Measurements from ENCODE around the gene BAIAP2L1.

BAIAP2L1 gene

DNA sequence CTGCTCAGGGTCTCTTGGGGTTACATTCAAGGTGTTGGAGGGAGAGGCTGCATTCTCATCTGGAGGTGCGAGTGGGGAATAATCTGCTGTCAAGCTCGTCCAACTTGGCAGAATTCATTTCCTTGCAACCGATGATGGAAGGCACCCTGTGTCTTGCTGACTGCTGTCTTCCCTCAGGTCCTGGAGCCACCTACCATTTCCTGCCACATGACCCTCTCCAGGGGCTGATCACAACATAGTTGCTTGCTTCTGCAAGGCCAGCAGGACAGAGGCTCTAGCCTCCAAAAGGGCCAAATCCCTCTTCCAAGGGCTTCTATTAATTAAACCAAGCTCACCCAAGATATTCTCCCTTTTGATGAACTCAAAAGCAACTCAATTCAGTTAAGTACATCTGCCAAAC is 133.6 kb downstream of the BAIAP2L1 start:
- no peak for DNase-seq (ENCODE audit: low spot score)

DNA sequence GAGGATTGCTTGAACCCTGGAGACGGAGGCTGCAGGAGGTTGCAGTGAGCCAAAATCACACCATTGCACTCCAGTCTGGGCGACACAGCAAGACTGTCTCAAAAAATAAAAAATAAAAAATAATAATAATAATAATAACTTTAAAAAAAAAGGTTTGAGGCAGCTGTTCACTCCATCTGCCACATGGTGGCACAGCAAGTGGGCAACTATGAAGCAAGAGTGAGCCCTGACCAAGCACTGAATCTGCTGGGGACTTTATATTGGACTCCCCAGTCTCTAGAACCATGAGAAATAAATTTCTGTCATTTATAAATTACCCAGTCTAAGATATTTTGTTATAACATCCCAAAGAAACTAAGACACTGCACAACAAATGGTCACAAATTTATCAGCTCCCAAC is 134.1 kb downstream of the BAIAP2L1 start:
- no peak for DNase-seq (ENCODE audit: low spot score)

DNA sequence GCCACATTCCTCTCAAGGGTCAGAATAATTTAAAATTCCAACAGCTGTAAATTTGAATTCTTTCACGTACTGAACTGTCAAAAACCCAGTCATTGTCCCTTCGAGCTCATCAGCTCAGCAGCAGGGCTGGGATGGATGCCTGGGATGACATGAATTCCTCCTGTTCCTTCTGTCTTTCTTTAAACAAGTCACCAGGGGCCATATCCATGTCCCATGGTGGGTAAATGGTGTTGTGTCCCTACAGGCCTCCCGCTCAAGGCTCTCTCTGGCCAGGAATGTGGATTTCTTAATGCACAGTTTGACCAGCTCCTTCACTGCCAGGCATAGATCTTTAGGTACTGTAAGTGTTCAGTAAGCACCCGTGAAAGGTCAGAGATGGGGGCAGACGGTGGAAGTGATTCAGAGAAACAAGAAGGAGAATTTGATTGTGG is 135.0 kb downstream of the BAIAP2L1 start:
- DNase-seq (ENCODE audit: low spot score) = no peak

DNA sequence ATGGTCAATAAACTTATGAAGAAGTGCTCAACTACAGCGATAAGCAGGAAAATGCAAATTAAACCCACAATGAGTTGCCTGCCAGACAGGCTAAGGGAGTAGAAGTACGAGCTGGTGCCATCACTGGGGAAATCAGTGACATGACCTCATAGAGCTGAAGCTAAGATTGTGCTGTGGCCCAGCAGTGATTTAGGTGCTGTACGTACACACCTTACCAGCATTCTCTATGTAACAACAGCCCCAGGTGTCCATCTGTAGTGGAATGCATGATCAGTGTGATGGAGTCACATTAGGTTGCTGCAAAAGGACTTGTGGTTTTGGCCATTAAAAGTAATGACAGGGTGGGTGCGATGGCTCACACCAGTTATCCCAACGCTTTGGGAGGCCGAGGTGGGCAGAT is 143.2 kb downstream of the BAIAP2L1 start:
- no peak for DNase-seq (ENCODE audit: low spot score)

DNA sequence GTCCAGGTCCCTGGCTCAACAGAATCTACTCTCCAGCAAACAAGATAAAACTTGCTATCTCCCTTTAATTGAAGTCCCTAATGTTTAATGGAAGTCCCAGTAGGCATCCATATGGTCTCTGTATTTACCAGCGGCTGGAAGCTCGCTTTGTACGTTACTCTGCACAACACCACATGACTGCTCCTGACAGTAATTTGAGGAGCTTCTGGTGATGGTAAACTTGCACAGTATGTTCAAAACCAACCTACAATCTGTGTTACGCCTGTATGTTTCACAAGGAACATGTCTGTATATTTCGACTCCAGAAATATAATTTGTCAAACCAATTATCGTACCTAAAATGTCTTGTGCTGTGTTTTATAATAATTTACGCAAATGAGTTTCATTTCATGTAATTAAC is 144.5 kb downstream of the BAIAP2L1 start:
- DNase-seq (ENCODE audit: low spot score) = no peak

DNA sequence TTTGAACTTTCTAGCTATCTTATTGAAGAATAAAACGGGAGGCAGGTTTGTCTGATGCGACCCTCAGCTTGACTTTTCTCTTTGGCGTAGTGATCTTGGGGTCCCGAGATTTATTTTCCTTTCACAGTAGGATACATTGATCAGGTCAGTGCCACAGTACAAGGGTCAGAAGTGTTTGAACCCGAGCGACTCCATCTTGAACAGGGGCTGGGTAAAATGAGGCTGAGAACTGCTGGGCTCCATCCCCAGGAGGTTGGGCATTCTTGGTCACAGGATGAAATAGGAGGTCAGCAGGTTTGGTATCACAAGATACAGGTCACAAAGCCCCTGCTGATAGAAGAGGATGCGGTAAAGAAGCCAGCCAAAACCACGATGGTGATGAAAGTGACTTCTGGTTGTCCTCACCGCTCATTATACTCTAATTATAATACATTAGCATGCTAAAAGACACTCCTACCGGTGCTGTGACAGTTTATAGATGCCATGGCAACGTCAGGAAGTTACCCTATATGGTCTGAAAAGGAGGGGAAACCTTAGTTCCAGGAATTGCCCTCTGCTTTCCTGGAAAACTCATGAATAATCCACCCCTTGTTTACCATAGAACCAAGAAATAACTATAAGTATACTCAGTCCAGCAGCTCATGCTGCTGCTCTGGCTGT is 145.8 kb downstream of the BAIAP2L1 start:
- DNase-seq (ENCODE audit: low spot score) = peak; percentile 59

DNA sequence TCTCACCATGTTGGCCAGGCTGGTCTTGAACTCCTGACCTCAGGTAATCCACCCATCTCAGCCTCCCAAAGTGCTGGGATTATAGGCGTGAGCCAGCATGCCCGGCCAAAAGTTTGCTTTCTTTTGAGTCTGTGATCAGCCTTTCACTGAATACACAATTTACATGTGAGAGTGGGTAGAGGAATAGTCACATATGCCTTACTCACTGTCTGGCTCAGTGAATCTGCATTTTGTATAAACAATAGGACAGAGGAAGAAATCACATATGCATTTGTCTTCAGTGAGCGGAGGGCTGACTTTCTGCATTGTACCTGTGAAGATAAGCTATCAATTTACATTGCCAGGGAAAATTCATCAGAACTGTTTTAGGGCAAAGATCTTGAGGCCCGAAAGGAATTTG is 146.4 kb downstream of the BAIAP2L1 start:
- DNase-seq (ENCODE audit: low spot score) = no peak

DNA sequence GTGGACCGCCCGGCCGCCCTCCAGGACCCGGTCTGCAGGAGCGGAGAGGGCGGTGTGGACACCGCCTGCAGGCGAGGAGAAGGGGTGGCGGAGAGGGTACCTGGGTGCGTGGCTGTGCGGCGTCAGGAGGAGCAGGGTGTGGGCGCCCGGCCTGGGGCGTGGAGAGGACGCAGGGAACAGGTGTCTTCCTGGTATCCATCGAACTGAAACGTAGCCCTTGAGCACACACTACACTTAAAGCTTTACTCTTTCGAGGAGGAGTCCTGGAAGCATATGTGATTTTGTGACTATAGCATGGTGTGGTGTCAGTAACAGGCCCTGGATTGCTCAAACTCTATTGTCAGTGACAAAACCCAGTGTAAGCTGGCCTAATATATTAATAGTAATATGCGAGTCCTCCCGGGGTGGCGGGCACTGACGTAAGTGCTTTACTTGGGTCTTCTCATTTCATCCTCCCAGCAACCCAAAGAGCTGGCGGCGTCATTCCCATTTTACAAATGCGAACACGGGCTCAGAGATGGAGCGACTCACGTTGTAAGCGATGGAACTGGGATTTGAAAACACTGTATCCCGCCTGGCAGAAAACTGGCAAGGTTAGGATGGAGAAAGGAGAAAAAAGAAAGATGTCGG is 148.3 kb downstream of the BAIAP2L1 start:
- DNase-seq (ENCODE audit: low spot score) = no peak

DNA sequence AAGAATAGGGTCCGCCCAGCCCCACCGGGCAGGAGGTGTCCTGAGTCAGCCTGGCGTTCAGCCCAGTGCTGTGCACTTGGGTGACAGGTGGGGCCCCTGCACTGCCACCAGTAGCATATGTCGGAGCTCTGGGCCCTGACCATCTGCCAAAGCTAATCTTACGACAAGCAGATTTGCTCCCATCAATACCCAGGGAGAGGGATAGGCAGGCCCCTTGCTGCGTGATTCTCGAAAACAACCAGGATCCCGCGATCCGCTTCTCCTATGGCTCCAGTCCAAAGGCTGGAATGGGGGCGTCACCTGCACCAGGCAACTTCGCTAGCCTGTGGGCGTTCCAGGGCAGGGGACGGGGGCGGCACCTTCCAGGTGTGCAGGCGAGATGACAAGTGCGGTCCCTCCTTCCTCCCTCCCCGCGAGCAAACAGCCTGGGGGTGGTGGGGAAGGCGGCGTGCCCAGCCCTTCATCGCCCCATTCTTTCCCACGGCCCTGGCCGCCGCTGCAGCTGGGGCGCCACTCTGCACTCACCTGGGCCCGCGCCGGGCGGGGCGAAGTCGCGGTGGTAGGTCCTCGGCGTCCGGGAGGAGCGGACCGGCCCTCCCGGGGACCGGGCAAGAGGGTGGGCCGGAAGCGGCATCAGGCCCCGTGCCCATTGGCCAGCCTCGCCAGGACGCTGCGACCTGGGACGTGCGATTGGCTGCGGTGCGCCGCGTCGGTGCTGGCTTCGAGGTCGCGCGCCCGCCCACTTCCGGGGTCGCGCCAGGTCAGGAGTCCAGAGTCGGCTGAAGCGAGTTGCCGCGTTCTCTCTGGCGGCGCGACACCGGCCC is 149.1 kb downstream of the BAIAP2L1 start, which contains the start of gene TECPR1:
Gene TECPR1, minus strand, starts transcription at position 632 of the 824 bp plus-strand sequence. CDS start 6,086 bp downstream, outside the sequence.
- DNase-seq (ENCODE audit: low spot score) = peak; percentile 83

DNA sequence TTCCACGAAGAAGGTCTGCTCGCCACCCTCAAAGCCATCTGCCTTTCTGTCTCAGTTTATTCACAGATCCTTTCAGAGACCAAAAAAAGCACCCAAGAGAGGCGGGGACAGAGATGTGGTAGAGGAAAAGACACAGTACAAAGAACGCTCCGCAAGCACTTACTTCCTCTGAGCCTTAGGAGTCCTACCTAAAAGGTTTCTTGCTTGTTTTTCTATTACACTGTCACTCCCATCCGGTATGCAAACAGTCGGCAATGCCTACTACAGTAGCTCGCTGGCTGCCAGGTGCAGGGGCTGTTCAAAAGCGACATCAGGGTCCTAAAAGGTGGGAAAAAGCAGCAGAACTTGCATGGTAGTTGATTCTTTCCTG is 149.7 kb downstream of the BAIAP2L1 start:
- peak; percentile 50 for DNase-seq (ENCODE audit: low spot score)

DNA sequence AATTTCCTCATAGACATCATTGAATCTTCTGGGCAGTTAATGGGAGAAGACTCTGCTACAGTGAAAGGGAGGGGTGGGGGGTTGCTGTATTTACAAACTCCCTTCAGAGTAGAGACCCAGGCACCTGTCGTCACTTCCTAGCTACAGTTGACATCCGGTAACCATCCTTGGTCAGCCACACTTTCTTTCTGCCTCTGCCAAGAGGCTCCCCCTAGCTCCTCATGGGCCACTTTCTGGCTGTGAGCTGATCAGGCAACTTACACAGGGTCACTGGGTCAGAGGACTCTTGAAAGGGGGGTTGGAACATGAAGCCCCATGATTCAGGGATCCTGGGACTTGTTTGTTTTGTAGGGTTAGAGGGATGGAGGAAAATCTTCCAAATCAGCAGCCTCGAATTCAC is 150.1 kb downstream of the BAIAP2L1 start:
- DNase-seq (ENCODE audit: low spot score) = peak; percentile 53

DNA sequence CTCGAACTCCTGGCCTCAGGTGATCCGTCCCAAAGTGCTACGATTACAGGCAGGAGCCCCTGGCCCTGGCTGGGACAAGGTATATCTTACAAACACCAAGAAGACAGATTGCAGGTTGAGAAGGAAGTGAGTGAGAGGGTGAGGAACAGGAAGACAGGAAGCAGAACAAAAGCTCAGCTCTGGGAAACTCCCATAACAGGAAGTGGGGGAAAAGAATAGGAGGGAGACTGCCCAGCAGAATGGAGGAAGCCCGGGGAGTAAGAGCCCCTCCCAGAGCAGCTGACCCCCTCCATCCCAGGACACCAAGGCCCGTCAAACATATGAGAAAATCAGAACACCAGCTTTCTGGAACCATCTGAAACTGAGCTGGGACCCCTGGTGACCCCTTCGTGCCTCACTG is 151.8 kb downstream of the BAIAP2L1 start:
- no peak for DNase-seq (ENCODE audit: low spot score)

DNA sequence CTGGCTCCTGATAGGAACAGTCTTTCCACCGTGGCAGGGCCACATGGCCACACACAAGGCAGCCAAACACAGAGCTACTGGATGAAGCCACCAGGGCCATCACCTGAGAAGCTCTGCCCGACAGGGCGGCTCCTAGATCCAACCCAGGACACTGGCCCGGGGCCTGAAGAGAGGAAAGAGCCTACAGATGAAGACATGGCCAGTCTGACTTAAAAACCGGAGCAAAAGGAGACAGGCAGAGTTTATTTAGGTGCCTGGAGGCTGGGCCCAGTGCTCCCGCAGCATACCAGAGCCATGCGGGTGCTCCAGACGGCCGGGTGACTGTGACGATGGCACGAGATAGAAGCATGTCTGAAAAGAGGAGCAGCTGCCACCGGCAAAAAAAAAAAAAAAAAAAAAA is 152.7 kb downstream of the BAIAP2L1 start:
- no peak for DNase-seq (ENCODE audit: low spot score)

DNA sequence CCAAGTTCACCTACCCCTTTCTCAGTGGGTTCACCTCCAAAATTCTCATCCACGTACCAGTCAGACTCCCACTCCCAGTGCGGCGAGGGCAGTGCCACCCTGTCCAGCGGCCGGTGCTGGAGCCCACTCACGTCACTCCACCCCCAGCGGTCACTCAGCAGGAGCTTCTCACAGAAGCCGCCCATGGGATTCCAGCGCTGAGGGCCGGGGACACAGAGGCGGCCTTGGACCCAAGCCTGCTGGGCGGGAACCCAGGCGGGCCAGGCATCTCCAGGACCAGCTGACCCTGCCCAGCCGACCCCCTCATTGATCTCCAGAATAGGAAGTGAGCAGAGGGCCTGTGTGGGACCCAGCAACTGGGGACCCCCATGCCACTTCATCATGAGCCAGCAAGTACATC is 156.0 kb downstream of the BAIAP2L1 start:
- no peak for DNase-seq (ENCODE audit: low spot score)

DNA sequence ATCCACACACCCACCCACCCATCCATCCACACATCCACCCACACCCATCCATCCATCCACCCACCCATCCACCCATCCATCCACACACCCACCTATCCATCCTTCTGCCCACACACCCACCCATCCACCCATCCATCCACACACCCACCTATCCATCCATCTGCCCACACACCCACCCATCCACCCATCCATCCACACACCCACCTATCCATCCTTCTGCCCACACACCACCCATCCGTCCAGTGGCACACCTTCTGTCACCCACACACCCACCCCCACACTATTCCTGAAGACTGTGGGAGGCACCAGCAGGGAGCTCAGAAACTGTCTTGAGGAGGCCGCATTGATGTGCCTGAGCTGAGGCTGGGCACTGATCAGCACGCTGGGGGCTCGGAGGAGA is 158.0 kb downstream of the BAIAP2L1 start:
- DNase-seq (ENCODE audit: low spot score) = no peak

DNA sequence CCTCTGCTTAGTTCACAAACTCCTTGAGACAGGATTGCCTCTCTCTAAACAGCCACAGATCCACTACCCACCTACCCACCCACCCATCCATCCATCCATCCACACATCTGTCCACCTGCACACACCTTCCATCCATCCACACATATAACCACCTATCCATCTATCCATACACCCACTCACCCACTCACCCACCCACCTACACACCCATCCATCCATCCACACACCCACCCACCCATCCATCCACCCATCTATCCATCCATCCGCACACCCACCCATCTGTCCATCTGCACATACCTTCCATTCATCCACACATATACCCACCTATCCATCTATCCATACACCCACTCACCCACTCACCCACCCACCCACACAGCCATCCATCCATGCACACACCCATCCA is 158.5 kb downstream of the BAIAP2L1 start:
- DNase-seq (ENCODE audit: low spot score) = no peak

DNA sequence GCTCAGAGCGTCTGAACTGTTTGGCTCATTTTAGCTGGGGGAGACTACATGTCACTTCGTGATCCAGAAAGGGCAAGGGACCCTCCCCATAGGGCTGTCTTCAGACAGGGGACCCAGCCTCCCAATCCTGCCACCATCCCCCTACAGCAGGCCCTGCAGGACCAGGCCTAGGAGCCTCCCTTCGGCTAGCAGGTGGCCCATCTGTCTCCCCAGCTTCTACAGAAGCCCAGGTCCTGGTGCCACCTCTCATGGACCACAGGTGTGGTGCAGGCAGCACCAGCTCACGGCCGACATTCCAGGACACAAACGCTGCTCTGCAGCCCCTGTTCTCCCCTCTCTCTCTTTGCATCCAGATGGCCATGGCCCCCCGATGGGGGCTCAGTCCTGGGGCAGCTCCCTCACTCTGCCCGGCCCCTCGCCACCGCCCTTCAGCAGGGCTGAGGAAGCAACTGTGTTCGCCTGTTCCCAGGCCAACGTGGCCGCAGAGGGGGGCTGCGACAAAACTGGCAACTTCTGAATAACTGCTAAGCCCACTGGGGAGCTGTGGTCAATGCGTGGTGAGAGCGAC is 159.1 kb downstream of the BAIAP2L1 start:
- DNase-seq (ENCODE audit: low spot score) = no peak

Data from CD4-positive, alpha-beta T cell treated with Interleukin-15 for 4 hours (primary cell).